Activated T-helper 2 cell treated with anti-CD3 and anti-CD28 coated beads, Interferon-gamma antibody, Interleukin-2, Interleukin-4, amounts not matched to agents 10 μg/mL and 5 μg/mL and 100 μg/mL, durations not matched to agents 14 hours and 24 hours and 36 hours (primary cell): ENCODE results near the gene PRKCQ. TPM values are rescaled to one million over a fixed set of nuclear protein-coding genes. Genes with fewer than 3 reads are reported as not detected.

ENCODE experiments used
- DNase-seq: peaks from one replicate; pipeline ENCODE4 v3.0.0; 2021; ENCODE audit warnings: low spot score
- H3K27ac Mint-ChIP-seq: one replicate; pipeline ENCODE4 v1.8.0; 2021; ENCODE audit warnings: mixed read lengths
- H3K27me3 Mint-ChIP-seq: one replicate; pipeline ENCODE4 v1.8.0; 2021; ENCODE audit warnings: low read depth, mixed read lengths
- H3K36me3 Mint-ChIP-seq: one replicate; pipeline ENCODE4 v1.8.0; 2021; ENCODE audit warnings: low read depth, mixed read lengths
- H3K4me1 Mint-ChIP-seq: one replicate; pipeline ENCODE4 v1.8.0; 2021; ENCODE audit warnings: low read depth, mixed read lengths
- H3K4me3 Mint-ChIP-seq: one replicate; pipeline ENCODE4 v1.8.0; 2021; ENCODE audit warnings: low read depth, mild to moderate bottlenecking, moderate library complexity, mixed read lengths
- H3K9me3 Mint-ChIP-seq: one replicate; pipeline ENCODE4 v1.8.0; 2021; ENCODE audit warnings: mixed read lengths
- intact Hi-C: fragments of 100-400 bp; cut with micrococcal nuclease; formaldehyde crosslinking; loops from one replicate; pipeline ENCODE4 v1.15.1; 2023
- total RNA-seq: library from RNA; stranded (reverse); gene quantifications from 2 replicates; pipeline ENCODE4 v1.2.3, GENCODE V29; 2022

The PRKCQ gene
- total RNA-seq, 1 donor from 2014 or later = 40.0 TPM

DNA sequence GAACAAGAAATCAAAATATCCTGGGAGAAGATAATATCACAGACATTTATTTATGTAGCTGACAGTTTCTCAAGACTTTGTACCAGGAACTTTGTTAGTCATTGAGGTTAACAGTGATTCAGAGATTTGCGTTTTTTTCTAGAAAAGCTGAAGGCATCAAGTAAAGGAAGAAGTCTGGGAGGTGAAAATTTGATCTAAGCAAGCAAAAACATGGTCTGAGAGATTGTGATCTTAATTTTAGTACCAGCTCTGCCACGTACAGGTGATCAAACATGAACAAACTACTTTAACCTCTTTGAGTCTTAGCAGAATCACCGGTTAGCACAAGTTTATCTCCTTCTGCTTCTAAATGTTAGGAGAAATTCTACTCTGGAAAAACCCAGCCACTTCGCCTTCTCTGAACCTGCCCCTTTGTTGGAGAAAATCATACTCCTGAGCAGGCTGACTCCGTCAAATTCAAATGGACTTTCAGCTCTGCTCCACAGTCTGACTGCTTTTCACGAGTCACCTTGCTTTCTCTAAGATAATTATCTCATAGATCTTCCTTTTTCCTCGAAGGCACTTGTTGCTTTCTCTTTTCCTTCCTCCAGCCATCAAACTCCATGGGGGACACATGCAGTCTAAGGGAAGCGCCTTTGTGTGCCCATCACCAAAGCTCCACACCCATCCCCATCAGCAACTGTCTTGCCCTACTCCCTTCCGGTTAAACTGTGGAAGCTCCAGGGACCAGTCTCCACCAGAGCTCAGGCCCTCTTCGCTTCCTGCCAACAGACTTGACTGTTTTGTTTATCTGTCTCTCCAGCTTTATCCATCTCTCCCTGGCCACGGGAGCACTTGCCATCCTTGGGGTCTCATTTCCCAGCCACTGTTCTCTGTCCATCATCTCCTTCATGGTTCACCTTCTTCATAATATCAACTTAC lies 86.3 kb downstream of the PRKCQ start:
- intact Hi-C loops = loop anchor here (1.0 to 10.0 kb wide), 8 partner anchors 19 to 409 kb away; partner anchors contain the start of gene RBM17
- H3K9me3 Mint-ChIP-seq = peaks cover under 1% of the 10 kb centered on the region
- H3K27ac Mint-ChIP-seq = no peak overlapping the region
- peaks cover 31% of the 10 kb centered on the region for H3K4me1 Mint-ChIP-seq
- DNase-seq = no peak
- H3K4me3 Mint-ChIP-seq = no peak overlapping the region
- H3K36me3 Mint-ChIP-seq = peaks cover 43% of the 10 kb centered on the region
- H3K27me3 Mint-ChIP-seq = no peaks in the 10 kb centered on the region

DNA sequence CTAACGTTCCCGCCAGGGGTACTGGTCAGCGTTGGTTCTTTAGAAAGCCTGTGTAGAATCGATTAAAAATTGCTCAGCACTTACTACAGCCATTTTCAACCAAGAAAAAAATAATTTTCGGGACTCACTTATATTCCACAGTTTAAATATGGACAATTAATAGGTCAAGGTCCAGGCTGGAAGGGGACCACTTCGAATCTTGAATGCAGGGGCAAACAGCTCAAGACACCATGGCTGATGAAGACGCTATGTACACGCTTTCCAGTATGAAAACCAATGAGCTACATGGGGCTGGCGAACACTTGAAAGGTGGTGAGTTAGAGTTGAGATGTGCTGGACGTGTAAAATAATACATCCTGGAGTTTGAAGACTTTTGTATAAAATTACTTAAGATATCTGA lies 87.2 kb downstream of the PRKCQ start:
- no peak overlapping the region for H3K4me3 Mint-ChIP-seq
- peaks cover 31% of the 10 kb centered on the region for H3K4me1 Mint-ChIP-seq
- H3K27me3 Mint-ChIP-seq = no peaks in the 10 kb centered on the region
- DNase-seq = no peak
- H3K36me3 Mint-ChIP-seq = peaks cover 50% of the 10 kb centered on the region
- H3K27ac Mint-ChIP-seq = no peak overlapping the region
- H3K9me3 Mint-ChIP-seq = no peaks in the 10 kb centered on the region
- intact Hi-C loops = loop anchor here (1.0 to 10.0 kb wide), 4 partner anchors 20 to 408 kb away; partner anchors contain the start of gene RBM17

GRCh38 chr10:6491841-6492609 lies 88.1 kb downstream of the PRKCQ start:
- Mint-ChIP-seq H3K4me3 (no peak overlapping the region), H3K27me3 (no peaks in the 10 kb centered on the region)

GRCh38 chr10:6490614-6491013 lies 89.5 kb downstream of the PRKCQ start:
- intact Hi-C loops = loop anchor here (5.0 to 10.0 kb wide), 3 partner anchors 83 to 406 kb away; partner anchors contain the start of gene RBM17
- Mint-ChIP-seq H3K4me3 (no peak overlapping the region), H3K36me3 (peaks cover 71% of the 10 kb centered on the region), H3K27ac (peak overlapping the region; percentile 30), H3K4me1 (peaks cover 41% of the 10 kb centered on the region), H3K9me3 (no peaks in the 10 kb centered on the region), H3K27me3 (no peaks in the 10 kb centered on the region)
- no peak for DNase-seq

More at GRCh38 chr10:6491841-6492609, 88.1 kb downstream of the PRKCQ start:
- peak overlapping the region; percentile 37 for H3K27ac Mint-ChIP-seq
- peaks cover 57% of the 10 kb centered on the region for H3K36me3 Mint-ChIP-seq
- DNase-seq = no peak
- peaks cover 36% of the 10 kb centered on the region for H3K4me1 Mint-ChIP-seq
- no peaks in the 10 kb centered on the region for H3K9me3 Mint-ChIP-seq
- intact Hi-C loops = loop anchor here (5.0 to 10.0 kb wide), 3 partner anchors 85 to 407 kb away; partner anchors contain the start of gene RBM17

DNA sequence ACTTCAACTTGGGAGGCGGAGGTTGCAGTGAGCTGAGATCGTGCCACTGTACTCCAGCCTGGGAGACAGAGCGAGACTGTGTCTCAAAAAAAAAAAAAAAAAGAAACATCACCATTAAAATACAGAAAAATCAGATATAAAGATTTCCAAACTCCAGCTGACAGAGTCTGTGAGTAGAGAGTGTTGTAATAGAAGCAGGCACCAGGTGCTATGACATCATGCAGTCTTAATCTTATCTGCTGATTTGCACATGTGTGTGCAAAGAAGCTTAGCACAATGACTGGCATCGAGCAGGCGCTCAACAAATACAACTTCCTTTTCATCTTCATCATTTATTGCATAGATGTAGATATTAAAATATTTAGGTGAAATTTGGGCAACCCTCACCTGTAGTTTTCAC lies 92.2 kb downstream of the PRKCQ start:
- peaks cover 64% of the 10 kb centered on the region for H3K4me1 Mint-ChIP-seq
- no peaks in the 10 kb centered on the region for H3K27me3 Mint-ChIP-seq
- no peak overlapping the region for H3K4me3 Mint-ChIP-seq
- peaks cover 94% of the 10 kb centered on the region for H3K36me3 Mint-ChIP-seq
- intact Hi-C loops = no loop called here
- H3K9me3 Mint-ChIP-seq = no peaks in the 10 kb centered on the region
- no peak for DNase-seq
- H3K27ac Mint-ChIP-seq = no peak overlapping the region

DNA sequence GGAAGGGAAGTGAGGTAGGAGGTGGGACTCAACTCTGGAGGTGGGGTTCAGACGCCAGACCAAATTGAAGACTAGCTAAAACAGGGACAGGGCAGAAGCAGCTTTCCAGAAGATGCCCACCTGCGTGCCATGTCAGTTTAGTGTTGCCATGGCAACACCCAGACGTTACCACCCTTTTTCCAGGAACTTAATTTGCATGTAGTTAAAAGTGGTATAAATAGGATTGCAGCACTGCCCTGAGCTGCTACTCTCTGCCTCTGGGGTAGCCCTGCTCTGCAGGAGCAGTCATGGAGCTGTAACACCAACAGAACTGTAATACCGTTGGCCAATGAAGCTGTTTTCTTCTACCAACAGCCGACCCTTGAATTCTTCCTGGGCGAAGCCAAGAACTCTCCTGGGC lies 93.8 kb downstream of the PRKCQ start:
- no peak for DNase-seq
- no peaks in the 10 kb centered on the region for H3K9me3 Mint-ChIP-seq
- intact Hi-C loops = no loop called here
- H3K27ac Mint-ChIP-seq = no peak overlapping the region
- H3K36me3 Mint-ChIP-seq = peaks cover 94% of the 10 kb centered on the region
- no peak overlapping the region for H3K4me3 Mint-ChIP-seq
- peaks cover 59% of the 10 kb centered on the region for H3K4me1 Mint-ChIP-seq
- no peaks in the 10 kb centered on the region for H3K27me3 Mint-ChIP-seq

DNA sequence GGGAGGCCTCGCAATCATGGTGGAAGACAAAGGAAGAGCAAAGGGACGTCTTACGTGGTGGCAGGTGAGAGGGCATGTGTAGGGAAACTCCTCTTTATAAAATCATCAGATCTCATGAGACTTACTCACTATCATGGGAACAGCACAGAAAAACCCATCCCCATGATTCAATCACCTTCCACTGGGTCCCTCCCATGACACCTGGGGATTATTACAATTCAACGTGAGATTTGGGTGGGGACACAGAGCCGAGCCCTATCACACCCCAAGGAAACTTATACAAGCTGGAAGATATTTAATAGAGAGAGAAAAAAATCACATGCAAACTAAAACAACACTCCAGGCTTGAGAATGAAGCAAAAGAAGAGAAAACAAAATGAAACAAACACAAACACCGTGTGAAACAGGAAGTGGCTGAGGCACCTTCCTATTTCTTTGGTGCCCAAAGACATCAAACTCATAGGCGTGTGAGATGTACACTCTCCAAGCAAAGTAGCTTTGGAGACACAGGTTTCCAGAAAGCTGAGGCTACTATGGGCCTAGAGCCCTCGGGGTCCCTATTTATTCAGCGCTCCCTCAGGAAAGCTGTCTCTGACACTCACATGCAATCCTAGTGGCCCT lies 97.2 kb downstream of the PRKCQ start:
- peak overlapping the region; percentile 31 for H3K4me3 Mint-ChIP-seq
- peaks cover 90% of the 10 kb centered on the region for H3K36me3 Mint-ChIP-seq
- H3K27me3 Mint-ChIP-seq = no peaks in the 10 kb centered on the region
- peak overlapping the region; percentile 78 for H3K27ac Mint-ChIP-seq
- no peak for DNase-seq
- H3K4me1 Mint-ChIP-seq = peaks cover 54% of the 10 kb centered on the region
- no peaks in the 10 kb centered on the region for H3K9me3 Mint-ChIP-seq
- intact Hi-C loops = no loop called here

GRCh38 chr10:6478722-6479121 lies 101.4 kb downstream of the PRKCQ start:
- H3K4me3 Mint-ChIP-seq = no peak overlapping the region
- H3K9me3 Mint-ChIP-seq = no peaks in the 10 kb centered on the region
- no peak overlapping the region for H3K27ac Mint-ChIP-seq
- DNase-seq = no peak
- intact Hi-C loops = no loop called here
- no peaks in the 10 kb centered on the region for H3K27me3 Mint-ChIP-seq
- peaks cover 85% of the 10 kb centered on the region for H3K36me3 Mint-ChIP-seq
- H3K4me1 Mint-ChIP-seq = peaks cover 54% of the 10 kb centered on the region

DNA sequence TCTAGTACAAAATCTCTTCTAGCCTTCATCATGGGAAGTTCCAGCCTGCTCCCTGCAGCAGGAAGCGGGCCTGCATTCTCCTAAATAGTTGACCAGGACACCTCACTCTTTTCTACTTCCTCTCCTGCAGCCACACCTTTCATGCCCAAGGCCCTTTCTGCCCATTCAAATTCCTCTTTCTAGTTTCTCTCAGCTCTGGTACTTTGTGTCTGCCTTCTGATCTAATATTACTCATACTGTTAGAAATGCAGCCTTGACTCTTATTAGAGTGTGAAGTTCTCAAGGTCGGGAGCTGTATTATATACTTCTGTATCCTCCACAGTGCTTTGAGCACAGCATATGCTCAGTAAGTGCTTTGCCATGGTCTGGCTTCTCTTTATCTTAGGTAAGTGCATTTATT lies 103.1 kb downstream of the PRKCQ start:
- Mint-ChIP-seq H3K27ac (no peak overlapping the region), H3K9me3 (no peaks in the 10 kb centered on the region), H3K4me3 (no peak overlapping the region), H3K27me3 (no peaks in the 10 kb centered on the region), H3K4me1 (peaks cover 53% of the 10 kb centered on the region), H3K36me3 (peaks cover 76% of the 10 kb centered on the region)
- intact Hi-C loops = no loop called here
- DNase-seq = no peak

DNA sequence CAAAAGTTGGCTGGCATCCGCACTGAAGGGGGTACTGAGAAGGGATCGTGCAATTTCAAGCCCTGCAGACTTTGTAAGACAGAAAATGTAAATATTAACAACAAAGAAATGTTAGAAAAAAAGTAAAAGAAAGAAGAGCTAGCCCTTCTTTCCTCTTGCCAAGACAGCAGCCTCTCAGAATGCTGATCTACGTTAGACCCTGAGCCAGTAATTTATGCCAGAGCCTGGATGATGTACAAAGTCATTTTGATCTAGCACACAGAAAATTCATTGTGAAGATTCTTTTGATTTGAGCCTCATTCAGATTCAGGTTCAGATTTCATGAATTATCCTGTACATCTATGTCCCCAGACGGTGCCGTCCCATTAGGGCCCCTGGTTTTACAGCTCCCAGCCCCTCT lies 105.2 kb downstream of the PRKCQ start:
- peak overlapping the region; percentile 32 for H3K27ac Mint-ChIP-seq
- H3K4me3 Mint-ChIP-seq = no peak overlapping the region
- no peak for DNase-seq
- peaks cover 6% of the 10 kb centered on the region for H3K9me3 Mint-ChIP-seq
- H3K36me3 Mint-ChIP-seq = peaks cover 80% of the 10 kb centered on the region
- H3K27me3 Mint-ChIP-seq = no peaks in the 10 kb centered on the region
- H3K4me1 Mint-ChIP-seq = peaks cover 60% of the 10 kb centered on the region
- intact Hi-C loops = loop anchor here (5.0 kb wide), 1 partner anchor 437 kb away; no protein-coding TSS in a partner anchor

DNA sequence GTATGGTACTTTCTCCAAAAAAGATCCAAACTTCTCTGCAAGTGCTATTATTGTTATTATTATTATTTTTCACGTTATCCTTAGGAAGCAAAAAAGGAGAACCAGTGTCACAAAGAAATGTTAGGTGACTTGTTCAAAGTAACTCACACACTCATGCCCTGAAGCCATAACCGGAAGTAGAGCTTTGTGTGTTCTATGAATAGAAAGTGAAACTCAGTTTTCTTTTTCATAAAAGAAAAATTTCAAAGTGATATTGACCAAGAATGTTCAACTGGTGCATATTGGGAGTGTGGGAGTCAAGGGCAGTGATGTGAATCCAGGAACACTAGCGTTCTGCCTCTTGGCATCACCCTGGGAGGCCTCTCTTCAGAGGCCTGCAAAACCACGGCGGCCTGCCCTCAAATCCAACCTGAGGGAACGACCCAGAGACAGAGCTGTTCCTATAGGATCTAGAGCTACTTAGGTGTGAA lies 106.1 kb downstream of the PRKCQ start:
- Mint-ChIP-seq H3K4me1 (peaks cover 60% of the 10 kb centered on the region), H3K36me3 (peaks cover 84% of the 10 kb centered on the region), H3K4me3 (peak overlapping the region; percentile 83), H3K27me3 (no peaks in the 10 kb centered on the region), H3K9me3 (peaks cover 8% of the 10 kb centered on the region), H3K27ac (peak overlapping the region; percentile 95)
- no peak for DNase-seq
- intact Hi-C loops = loop anchor here (1.0 to 5.0 kb wide), 7 partner anchors 19 to 438 kb away; no protein-coding TSS in a partner anchor

GRCh38 chr10:6473430-6473829 lies 106.6 kb downstream of the PRKCQ start:
- intact Hi-C loops = loop anchor here (1.0 to 5.0 kb wide), 7 partner anchors 20 to 439 kb away; no protein-coding TSS in a partner anchor
- H3K4me3 Mint-ChIP-seq = peak overlapping the region; percentile 69
- peaks cover 83% of the 10 kb centered on the region for H3K36me3 Mint-ChIP-seq
- peaks cover 56% of the 10 kb centered on the region for H3K4me1 Mint-ChIP-seq
- H3K27ac Mint-ChIP-seq = peak overlapping the region; percentile 84
- peak; percentile 60 for DNase-seq
- peaks cover 8% of the 10 kb centered on the region for H3K9me3 Mint-ChIP-seq
- H3K27me3 Mint-ChIP-seq = no peaks in the 10 kb centered on the region
